Measurements from ENCODE around the gene WDR82.

Gene WDR82

GRCh38 chr3:52313188-52313773 lies 34.8 kb upstream of the WDR82 start:
- Mint-ChIP-seq H3K27me3 (ENCODE audit: low read depth, poor library complexity) (peaks cover 35% of the 10 kb centered on the region), H3K4me3 (no peak overlapping the region), H3K27ac (no peak overlapping the region), H3K4me1 (peaks cover 48% of the 10 kb centered on the region), H3K36me3 (ENCODE audit: low read depth) (no peaks in the 10 kb centered on the region), H3K9me3 (no peaks in the 10 kb centered on the region)
- TF ChIP-seq CTCF (IDR thresholded peaks at IDR 0.05), result no peak
- DNase-seq, result no peak

GRCh38 chr3:52311576-52312119 lies 33.2 kb upstream of the WDR82 start:
- Mint-ChIP-seq H3K4me1 (peaks cover 47% of the 10 kb centered on the region), H3K27ac (no peak overlapping the region), H3K27me3 (ENCODE audit: low read depth, poor library complexity) (peaks cover 32% of the 10 kb centered on the region)

GRCh38 chr3:52310861-52311575 lies 32.6 kb upstream of the WDR82 start:
- Mint-ChIP-seq H3K4me1 (peaks cover 47% of the 10 kb centered on the region), H3K27me3 (ENCODE audit: low read depth, poor library complexity) (peaks cover 35% of the 10 kb centered on the region), H3K36me3 (ENCODE audit: low read depth) (no peaks in the 10 kb centered on the region), H3K9me3 (no peaks in the 10 kb centered on the region), H3K4me3 (no peak overlapping the region), H3K27ac (no peak overlapping the region)
- no peak for DNase-seq
- no peak for TF ChIP-seq CTCF (IDR thresholded peaks at IDR 0.05)

More at GRCh38 chr3:52311576-52312119, 33.2 kb upstream of the WDR82 start:
- H3K4me3 Mint-ChIP-seq, result no peak overlapping the region
- DNase-seq, result peak; percentile 57
- no peak for TF ChIP-seq CTCF (IDR thresholded peaks at IDR 0.05)
- H3K36me3 Mint-ChIP-seq (ENCODE audit: low read depth), result no peaks in the 10 kb centered on the region
- no peaks in the 10 kb centered on the region for H3K9me3 Mint-ChIP-seq

GRCh38 chr3:52308308-52308707 lies 29.9 kb upstream of the WDR82 start:
- no peaks in the 10 kb centered on the region for H3K9me3 Mint-ChIP-seq
- no peak for TF ChIP-seq CTCF (IDR thresholded peaks at IDR 0.05)
- peaks cover 31% of the 10 kb centered on the region for H3K27me3 Mint-ChIP-seq (ENCODE audit: low read depth, poor library complexity)
- H3K36me3 Mint-ChIP-seq (ENCODE audit: low read depth), result no peaks in the 10 kb centered on the region
- H3K4me3 Mint-ChIP-seq, result no peak overlapping the region
- peaks cover 27% of the 10 kb centered on the region for H3K4me1 Mint-ChIP-seq
- peak overlapping the region; percentile 17 for H3K27ac Mint-ChIP-seq
- no peak for DNase-seq

GRCh38 chr3:52306978-52307377 lies 28.5 kb upstream of the WDR82 start:
- Mint-ChIP-seq H3K36me3 (ENCODE audit: low read depth) (no peaks in the 10 kb centered on the region), H3K9me3 (no peaks in the 10 kb centered on the region), H3K4me3 (no peak overlapping the region), H3K27me3 (ENCODE audit: low read depth, poor library complexity) (peaks cover 27% of the 10 kb centered on the region), H3K4me1 (peaks cover 35% of the 10 kb centered on the region), H3K27ac (no peak overlapping the region)
- DNase-seq, result no peak
- TF ChIP-seq CTCF (IDR thresholded peaks at IDR 0.05), result no peak
